NCI-H1436 (cell line): ENCODE results near the gene PLA2G4B.

Experiments used
- DNase-seq: peaks from one replicate; lab custom pipeline; 2025; lab: John Stamatoyannopoulos, UW

The PLA2G4B gene

DNA sequence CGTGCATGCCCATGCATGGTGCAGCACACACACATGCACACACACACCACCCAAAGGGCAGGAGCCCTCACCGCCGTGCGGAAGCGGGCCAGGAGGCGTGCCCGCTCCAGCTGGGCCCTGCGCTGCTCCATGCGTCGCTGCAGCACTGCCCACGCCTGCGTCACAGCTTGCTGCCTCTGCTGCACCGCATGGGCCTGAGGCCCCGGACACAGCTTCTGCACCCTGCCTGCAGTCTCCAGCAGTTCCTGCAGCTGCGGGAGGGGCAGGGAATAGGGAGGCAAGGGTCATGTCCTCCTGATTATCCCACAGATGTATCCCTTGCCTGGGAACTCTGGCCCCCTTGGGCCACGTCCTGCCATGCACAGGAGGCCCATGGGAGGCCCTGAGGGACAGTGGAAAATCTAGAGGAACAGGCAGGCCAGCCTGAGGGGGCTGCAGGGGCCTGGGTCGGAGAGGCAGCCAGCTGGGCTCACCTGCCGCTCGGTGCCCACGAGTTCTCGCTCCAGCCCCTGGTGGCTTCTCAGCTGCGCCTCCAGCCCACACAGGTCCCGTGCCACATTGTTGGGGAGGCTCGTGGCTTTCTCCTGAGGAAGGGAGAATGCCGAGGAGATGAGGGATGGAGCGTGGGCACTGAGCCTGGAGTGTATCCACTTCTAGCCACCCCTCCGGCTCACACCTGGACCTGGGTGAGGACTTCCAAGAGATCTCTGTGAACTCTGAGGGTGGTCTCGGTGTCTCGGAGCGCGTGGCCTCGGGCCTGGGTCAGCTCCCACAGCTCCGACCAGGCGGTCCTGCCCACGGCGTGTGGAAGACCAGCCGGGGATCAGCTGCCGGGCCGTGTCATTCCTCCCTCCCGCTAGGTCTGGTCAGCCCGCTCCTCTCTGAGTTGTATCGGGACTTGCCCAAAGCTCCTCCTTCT, 31.4 kb downstream of the PLA2G4B start:
- no peak for DNase-seq

DNA sequence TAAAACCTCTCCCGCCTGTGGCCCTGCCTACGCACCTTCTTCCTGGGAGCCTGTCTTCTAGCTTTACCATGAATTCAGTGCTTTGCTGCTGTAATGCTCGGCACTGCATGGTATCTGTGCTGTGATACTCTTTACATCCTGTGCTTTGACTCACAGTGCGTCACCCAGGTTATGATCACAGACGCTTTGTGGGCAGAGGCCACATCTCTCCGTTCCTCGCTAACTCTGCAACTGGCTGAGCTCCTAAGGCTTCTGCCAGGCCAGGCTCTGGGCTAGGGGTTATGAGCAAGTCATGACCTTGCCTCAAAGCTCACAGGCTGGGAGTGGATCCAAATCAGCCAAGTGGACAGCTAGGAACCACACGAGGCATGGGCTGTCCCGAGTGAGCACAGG, 32.0 kb downstream of the PLA2G4B start:
- no peak for DNase-seq

DNA sequence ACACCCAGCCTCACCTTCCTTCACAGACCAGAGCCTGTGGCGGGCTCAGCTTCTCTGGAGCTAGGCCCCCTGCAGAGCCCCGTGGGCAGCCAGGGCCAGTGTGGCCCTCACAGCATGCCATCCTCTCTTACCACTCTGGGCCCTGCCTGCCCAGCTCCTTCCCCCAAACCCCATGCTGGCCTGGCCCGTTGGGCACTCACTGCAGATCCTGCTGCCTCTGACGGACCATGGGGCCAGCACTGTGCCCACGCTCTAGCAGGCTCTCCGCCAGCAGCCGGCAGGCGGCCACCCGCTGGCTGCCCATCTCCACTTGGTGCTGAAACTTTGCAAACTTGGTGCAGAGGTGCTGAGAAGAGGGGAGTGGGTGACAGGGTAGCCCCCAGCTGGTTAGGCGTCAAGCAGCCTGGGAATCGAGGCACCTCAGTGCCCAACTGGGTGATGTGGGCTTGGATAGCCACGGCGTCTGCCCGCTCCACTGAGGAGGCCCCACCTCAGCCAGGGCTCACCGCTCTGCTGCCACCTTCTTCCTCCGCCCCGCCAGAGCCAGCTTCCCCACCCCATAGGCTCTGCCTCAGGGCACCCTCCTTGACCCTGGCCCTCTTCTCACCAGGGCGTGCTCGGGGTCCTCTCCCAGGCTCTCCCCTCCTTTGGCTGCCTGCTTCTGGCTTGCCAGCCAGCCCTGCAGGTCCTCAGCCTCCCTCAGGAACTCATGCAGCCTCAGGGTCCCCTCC, 32.7 kb downstream of the PLA2G4B start:
- DNase-seq: no peak

DNA sequence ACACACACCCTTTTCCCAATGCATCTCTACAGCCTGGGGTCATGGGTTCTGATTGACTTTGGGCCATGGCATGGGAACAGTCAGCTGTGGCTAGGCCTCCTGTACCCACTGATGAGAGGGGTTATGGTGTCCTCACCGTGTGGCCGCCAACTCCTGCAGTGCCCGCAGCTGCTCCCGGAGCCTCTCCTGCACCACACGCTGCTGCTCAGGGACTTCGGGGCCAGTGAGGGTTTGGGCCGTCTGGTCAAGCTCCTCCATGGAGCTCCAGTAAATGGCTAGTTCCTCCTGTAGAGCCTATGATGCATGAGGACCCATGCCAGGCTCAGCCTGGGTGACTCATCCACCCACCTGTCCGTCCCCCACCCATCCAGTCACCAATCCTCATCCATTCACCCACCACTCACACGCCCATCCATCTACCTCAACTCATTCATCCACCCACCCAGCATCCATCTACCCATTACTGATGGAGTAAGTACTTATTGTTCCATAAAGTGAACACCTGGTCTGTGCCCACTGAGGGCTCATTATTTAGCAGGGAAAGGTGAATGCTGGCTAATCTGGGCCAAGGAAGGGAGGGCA, 33.6 kb downstream of the PLA2G4B start:
- no peak for DNase-seq

DNA sequence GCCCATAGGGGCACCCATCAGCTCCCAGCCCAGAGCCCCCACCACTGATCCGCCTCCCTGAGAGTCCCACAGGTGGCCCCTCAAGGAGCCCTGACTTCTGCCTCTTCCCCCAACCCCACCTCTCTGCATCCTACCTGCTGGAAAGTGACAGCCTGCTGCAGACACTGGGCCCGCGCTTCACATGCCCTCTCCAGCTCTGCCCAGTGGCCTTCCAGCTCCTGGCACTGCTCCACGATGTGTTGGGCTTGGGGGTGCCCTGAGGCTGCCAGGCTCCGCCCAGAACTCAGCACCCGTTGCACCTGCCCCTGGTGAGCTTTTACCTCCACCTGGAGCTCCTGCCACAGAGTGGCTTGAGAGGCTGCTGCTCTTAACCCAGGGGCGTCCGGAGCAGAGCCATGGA, 35.1 kb downstream of the PLA2G4B start:
- no peak for DNase-seq

DNA sequence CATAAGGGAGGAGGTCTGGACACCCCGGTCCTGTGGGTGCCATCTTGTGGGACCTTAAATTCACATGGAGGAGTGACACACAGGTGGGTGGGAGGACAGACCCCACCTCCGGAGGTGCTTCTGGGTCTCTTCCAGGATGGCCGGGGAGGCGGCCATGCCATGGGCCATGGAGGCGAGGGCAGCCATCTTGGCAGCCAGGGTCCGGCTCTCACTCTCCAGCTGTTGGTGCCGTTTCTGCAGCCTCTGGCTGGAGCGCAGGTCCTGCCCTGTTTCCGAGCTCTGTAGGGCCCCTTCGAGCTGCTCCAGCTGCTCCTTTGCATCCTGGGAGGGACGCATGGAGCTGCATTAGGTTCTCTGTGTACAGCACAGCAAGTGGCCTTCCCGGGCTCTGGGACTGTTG, 36.1 kb downstream of the PLA2G4B start:
- no peak for DNase-seq

DNA sequence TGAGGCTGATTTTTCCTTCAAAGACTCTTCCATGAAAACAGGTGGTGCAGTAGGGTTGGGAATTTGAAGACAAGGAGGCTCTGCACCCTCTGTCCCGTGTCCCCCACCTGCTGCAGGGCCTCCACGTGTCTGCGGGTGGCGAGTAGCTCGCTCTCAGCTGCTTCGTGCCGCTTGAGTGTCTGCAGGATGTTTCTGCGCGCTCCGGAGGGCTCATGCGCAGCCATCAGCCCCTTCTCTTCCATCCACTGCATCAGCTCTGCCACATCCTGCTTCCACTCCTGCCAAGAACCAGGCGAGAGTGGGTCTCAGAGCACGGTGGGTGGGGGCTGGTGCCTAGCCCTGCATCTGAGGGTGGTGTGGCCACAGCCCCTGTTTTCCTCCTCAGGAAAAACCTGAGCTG, 37.4 kb downstream of the PLA2G4B start:
- DNase-seq: no peak

DNA sequence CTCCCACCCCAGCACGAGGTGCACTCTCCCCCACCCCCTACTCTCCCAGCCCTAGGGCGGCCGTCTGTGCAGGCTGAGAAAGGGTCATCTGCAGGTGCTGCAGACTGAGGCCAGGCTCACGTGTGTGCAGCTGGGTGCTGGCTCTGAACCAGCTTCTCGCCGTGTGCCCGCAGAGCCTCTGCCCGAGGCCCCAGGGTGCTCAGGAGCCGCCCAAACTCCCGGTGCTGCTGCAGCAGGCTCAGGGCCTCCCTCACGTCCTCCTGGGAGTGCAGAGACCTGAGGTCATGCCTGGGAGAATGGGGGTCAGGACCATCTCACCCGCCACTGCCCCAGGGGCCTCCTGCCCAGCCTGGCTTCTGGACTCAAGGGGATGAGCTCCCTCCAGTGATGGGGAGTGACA, 38.0 kb downstream of the PLA2G4B start:
- no peak for DNase-seq

DNA sequence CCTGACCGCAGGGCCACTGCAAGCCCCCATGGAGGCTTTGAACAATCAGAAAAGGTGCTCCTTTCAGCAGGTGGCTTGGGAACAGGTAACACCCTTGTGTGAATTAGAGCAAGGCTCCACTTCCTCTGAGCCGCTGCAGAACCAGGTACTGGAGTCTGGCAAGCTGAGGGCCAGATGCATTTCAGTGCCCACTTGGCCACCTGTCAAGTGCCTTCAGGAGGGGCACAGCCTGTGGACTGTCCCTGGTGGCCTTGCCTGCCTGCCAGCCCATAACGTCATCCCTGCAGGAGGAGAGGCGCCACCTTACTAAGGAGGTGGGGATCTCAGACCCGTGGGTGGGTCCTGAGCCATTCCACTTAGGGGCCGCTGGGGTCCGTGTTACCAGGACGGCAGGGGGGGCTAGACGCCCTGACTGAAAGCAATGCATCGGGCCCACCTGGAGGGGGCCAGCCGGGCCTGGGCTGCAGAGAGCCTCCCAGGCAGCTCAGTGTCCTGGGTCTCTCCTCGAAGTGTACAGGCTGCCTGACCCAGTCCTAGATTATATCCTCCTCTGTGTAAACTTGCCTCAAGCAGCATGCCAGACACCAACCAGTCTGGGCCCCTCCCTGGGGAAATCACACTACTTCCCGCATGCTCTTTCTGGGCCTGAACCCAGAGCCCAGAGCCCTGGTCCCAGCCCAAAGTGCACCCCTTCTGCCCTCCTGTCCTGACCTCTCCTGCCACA, 39.1 kb downstream of the PLA2G4B start:
- no peak for DNase-seq

DNA sequence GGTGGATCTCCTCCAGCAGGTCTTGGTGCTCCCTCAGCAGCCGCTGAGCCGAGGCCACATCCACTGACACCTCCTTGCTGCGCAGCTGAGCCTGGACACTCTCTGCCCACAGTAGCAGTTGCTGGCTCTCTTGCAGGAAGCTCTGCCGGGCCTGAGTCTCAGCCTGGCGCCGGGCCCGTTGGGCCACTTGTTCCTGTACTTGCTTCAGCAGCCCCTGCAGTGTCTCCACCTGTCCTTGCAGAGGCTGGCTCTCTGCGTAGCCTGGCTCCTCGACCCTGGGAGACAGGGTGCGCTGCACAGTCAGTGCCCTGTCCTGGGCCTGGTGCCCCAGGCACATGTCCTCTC, 39.7 kb downstream of the PLA2G4B start:
- no peak for DNase-seq

DNA sequence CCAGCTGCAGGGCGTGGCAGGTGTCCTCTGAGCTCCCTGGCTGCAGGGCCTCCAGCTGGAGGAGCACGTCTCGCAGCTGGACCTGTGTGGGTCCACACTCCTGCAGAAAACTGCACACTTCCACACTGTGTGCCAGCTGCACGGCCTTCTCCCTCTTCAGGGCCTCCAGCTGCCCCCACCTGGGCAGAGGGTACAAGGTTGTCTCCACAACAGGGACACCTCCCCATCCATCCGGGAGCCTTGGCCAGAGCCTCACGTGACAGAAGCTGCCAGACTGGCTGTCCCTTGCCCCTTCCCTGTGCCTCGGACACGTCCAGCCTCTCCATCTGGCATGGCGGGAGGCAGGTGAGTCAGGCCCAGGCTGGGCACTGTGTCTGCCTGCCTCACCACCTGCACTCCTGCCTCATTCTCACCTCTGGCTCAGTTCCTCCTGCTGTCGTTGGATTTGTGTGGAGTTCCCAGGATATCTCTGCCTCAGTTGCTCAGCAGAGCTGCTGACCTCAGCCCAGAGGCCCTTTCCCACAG, 40.7 kb downstream of the PLA2G4B start:
- DNase-seq: no peak

DNA sequence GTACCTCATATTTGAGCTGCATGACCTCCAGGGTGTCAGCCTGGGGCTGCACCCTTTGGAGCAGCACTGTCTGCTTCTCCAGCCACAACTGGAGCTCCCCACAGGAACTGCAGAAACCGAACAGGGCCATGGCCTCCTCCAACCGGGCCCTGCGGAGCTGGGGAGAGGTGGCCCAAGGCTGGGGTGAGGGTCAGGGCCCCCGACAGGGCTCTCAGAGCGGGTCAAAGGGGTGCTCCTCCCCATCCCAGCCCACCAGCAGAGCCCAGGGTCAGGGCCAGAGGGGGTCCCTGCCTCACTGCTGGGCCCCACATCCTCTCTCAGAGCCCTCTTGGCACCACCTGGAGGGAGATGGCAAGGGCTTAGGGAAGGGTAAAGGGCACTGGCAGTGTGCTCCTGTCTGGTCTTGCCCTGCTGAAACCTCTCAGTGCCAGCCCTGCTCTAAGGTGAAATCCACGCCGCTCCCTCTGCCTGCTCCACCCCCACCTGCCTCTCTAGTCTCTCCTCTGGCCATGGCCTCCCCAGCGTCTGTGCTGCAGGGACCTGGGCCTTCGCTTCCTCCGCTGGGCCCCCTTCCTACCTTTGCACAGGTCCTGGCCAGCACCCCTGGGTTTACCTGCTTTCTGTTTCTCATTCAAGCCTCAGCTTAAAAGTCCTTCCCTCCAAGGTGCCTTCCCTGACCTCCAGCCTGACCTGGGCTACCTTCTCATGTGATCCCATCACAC, 41.7 kb downstream of the PLA2G4B start:
- DNase-seq: no peak

DNA sequence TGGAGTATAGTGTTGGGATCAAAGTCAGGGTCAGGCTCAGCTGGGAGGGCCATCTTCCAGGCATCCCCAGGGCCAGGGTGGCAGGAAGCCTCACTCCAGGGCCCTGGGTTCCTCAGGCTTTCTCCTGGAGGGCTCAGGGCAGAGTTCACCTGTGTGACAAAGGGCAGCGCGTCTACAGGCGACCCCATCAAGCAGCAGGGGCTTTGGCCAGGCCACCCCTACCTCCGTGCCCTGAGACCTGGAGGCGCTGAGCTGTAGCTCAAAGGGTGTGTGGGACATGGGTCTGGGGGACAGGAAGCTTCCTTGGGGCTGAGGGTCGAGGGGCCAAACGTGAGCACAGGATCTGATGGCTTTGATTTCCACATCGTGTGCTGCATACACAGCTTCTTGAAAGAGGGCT, 42.4 kb downstream of the PLA2G4B start:
- DNase-seq: no peak

DNA sequence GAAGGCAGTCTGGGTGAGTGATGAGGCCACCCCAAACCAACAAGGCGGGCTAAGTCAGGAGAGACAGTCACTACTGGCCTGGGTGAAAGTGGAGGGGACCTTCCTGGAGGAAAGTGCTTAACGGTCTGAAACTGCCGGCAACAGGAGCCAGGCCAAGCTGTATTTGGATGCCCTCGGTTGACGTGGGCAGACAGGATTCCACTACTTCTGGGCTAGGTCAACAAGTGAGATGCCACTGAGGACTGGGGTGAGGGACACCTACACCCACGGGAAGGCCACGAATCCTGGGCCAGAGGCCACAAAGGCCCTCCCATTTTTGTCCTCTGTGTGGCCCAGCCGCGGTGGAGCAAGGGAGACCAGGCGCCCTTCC, 42.9 kb downstream of the PLA2G4B start:
- no peak for DNase-seq

DNA sequence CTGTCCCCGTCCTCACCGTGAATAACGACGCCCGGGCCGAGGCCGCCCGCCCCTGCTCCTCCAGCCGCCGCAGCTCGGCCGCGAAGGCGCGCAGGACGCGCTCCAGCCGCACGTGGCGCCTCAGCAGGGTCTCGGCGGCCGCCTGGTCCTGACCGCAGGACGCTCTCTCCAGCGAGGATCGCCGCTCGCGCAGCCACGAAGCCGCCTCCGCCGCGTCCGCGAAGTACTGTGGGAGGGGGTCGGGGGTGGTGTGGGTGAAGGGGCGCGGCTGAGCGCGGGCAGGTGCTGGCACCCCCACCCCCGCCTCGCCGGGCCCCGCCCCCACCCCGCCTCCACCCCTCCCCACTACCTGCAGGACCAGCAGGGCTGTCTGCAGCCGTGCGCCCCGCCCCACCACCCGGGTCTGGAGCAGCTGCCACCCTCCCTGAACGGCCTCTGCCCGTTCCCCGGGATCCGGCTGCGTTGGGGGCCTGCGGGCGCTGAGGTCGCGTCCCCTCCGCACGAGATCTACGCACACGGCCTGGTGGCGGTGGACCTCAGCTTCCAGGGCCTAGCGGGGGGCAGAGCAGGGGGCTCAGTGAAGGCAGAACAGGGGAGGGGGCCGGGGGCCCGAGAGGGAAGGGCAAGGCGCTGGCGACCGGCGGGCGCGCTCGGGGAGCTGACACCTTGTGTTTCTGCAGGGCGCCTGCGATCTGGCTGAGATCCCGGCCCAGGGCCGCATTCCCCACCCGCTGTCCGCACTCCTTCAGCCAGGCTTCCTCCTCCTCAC, 43.5 kb downstream of the PLA2G4B start:
- DNase-seq: no peak

DNA sequence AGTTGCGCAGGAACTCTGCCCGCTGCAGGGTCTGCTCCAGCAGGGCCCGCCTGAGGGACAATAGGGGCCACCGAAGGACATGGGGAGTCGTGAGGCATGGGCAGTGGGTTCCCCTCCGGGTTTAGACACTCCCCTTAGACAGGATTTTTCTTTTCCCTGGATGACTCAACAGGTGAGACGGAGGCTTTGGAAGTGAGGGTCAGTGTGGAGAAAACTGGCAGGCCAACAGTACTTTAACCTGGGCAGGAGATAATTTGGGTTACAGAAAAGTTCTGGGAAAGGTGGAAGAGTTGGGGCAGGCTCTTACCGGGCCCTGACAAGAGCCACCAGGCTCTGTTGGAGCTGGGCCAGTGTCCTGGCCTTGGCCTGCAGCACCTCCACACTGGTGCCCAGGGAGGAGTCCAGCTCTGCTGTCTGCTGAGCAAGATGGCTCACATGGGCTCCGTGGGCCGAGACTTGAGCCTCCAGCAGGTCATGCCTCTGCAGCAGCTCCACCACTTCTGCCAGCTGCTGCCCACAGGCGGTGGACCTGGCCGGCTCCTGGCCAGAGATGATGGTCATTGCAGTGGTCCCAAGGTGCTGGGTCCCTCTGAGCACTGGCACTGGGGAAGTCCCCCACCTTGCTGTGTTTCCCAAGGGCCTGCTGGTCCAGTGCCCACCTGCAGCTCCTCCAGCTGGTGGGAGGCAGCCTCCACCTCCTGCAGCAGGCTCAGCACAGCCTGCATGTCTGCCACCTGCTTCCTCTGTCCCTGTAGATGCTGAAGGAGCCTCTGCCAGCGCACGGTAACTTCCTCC, 44.2 kb downstream of the PLA2G4B start:
- DNase-seq: no peak

DNA sequence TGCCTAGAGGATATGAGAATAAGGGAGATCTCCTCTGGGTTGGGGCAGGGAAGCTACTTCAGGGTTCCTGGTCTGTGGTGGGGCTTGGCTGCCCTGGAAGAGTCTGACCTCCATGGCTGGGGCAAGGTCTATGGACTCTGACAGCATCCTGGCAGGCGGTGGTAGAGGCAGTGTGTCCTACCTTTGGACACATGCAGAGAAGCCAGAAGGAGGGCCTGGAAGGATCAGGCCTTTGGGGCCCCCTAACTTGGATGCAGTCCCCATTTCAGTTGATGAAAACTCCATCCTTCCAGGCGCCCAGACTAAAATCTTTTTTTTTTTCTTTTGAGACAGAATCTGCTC, 44.8 kb downstream of the PLA2G4B start:
- DNase-seq: no peak

DNA sequence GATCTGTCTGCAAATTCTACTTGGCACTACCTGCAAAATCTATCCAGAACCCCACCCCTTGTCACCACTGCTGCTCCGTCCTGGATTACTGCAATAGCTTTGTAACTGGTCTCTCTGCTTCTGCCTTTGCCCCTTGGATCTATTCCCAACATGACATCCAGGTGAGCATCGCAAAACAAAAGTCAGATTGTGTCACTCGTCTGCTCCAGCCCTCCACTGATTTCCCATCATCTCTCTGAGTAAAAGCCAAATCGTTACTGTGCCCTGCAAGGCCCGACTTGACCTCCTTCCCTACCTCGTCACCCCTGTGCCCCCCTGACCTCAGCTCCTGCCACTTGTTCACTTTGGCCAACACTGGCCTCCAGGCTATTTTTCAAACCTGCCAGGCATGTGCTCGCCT, 45.8 kb downstream of the PLA2G4B start:
- DNase-seq: no peak

DNA sequence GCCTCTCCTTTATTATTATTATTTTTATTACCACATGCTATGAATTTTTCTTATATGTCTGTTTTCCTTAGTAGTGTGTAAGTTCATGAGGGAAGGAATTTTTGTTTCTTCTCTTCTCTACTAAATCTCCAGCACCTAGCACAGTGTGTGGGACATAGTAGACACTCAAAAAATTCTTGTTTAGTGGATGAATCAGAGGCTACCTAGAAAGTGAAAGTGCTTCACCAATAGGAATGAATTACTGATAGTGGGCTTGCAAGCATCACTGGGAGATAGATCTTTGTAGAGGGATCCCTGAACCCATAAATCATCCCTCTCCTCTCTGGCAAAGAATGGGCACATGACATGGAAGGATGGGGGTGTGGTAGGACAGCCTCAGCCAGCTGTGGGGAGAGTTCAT, 46.7 kb downstream of the PLA2G4B start:
- no peak for DNase-seq

DNA sequence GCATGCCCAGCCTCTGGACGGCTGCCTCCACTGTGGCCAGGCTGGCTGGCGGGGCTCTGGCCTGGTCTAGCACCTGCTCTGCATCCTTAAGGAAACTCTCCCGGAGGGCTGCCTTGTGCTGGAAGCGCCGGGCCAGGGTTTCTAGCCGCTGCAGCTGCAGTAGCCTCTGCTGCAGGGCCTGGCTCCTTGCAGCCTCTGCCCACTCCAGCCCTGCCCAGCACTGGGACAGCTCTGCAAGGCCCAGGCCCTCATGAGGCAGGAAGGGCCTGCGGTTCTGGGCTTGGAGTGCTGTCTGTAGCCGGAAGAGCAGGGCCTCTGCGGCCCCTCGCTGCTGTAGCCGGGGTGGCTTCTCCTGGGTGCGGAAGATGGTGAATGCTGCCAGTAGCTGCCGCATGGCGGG, 47.2 kb downstream of the PLA2G4B start:
- no peak for DNase-seq
